A549 (cell line): ENCODE results near the gene TMEM18.

Experiments used
- NR3C1 ChIP-seq: fragments of >200 bp; sonication (Bioruptor Twin); formaldehyde crosslinking; IDR thresholded peaks from 3 replicates; pipeline ENCODE4 v1.6.1; 2017
- POLR2A ChIP-seq: IDR thresholded peaks from 2 replicates; pipeline ENCODE4 v1.6.1; 2012; ENCODE audit warnings: mild to moderate bottlenecking, low read length
- RNF2 ChIP-seq: fragments of 200-600 bp; sonication (generic); IDR thresholded peaks from 2 replicates; pipeline ENCODE4 v1.6.1; 2016; ENCODE audit warnings: low read depth, mild to moderate bottlenecking, antibody characterized with exemption, moderate library complexity, borderline replicate concordance

DNA sequence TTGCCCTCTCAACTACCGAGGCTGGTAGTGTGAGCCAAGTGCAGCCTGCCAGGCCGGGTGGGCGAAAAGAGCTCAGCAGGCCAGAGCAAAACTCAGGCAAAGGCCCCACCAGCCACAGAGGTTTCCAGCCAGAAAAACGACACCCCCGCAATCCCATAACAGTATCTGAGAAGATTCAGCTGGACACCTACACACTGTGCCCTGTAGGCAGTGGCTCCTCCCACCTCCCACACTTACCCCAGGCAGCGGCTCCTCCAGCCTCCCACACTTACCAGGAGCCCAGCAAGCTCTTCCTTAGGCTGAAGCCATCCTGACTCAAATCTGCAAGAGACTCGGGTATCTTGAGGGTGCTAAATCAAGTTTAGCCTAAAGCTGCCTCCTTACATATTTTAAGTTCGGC, 15.6 kb upstream of the TMEM18 start:
- no peak for TF ChIP-seq NR3C1
- TF ChIP-seq RNF2 = no peak
- no peak for TF ChIP-seq POLR2A
